HepG2 (cell line): ENCODE measurements around the gene CLHC1. TPM values are rescaled to one million over a fixed set of nuclear protein-coding genes. Genes with fewer than 3 reads are reported as not detected.

ENCODE experiments used
- ATAC-seq: fragments of 200-7000 bp; cut with Tn5 transposase; 3 replicates; pipeline ENCODE4 v1.9.1; 2020; ENCODE audit warnings: mild to moderate bottlenecking, moderate library complexity
- BruUV-seq: library from RNA; stranded (reverse); fragments of 400-500 nt; replicated peaks from 2 replicates; lab custom pipeline; 2021; lab: Mats Ljungman, UMichigan
- CTCF ChIA-PET: fragments of 300-600 bp; formaldehyde crosslinking; extraction: SDS; loops from one replicate; lab custom pipeline; 2021; ENCODE audit warnings: low total read pairs, inconsistent platforms, low intra/inter-chr PET ratio; lab: Yijun Ruan, JAX
- POLR2A ChIA-PET: fragments of 350-600 bp; sonication (Branson Sonifier 250); formaldehyde crosslinking; loops from one replicate; lab custom pipeline; 2020; ENCODE audit warnings: antibody characterized with exemption, inconsistent platforms; lab: Yijun Ruan, JAX
- DNase-seq: peaks from one replicate; pipeline ENCODE4 v3.0.0-alpha.2; 2015; ENCODE audit warnings: low spot score
- FAIRE-seq: peaks from 3 replicates; lab custom pipeline; 2011; peaks lifted over from hg19 to GRCh38; lab: Jason Lieb, UNC
- H2AFZ ChIP-seq: one replicate; pipeline ENCODE4 v1.6.1; 2011; ENCODE audit warnings: low read length, inconsistent platforms
- H3K27ac ChIP-seq: fragments of 300-600 bp; 3 replicates; pipeline ENCODE4 v1.8.0; 2011; ENCODE audit warnings: mixed run types, mild to moderate bottlenecking, mixed read lengths, low read length, inconsistent platforms; ENCODE audit not compliant: insufficient read depth; ENCODE audit errors: extremely low read length
- H3K27me3 ChIP-seq, 2 experiments: fragments of 200-600 bp in 1 of 2; 2 replicates in 1 of 2; 3 replicates in 1 of 2; pipeline versions ENCODE4 v1.6.0 to v1.8.0; 2011; ENCODE audit warnings: low read length in 2 of 2, mild to moderate bottlenecking in 2 of 2, moderate library complexity in 2 of 2, inconsistent platforms in 1 of 2; ENCODE audit not compliant: insufficient read depth in 2 of 2, control insufficient read depth in 1 of 2
- H3K36me3 ChIP-seq, 2 experiments: fragments of 200-600 bp in 1 of 2; replicated peaks in 1 of 2; 2 replicates in 1 of 2; 3 replicates in 1 of 2; pipeline versions ENCODE4 v1.5.1 to v1.8.0; 2011; ENCODE audit warnings: low read length in 2 of 2, inconsistent platforms in 1 of 2; ENCODE audit not compliant: insufficient read depth in 2 of 2, control insufficient read depth in 1 of 2
- H3K4me1 ChIP-seq: 2 replicates; pipeline ENCODE4 v1.5.1; 2012; ENCODE audit warnings: low read length, inconsistent platforms; ENCODE audit not compliant: insufficient read depth
- H3K4me2 ChIP-seq: 2 replicates; pipeline ENCODE4 v1.6.0; 2011; ENCODE audit warnings: low read depth, low read length, inconsistent platforms
- H3K4me3 ChIP-seq, 3 experiments: fragments of 200-600 bp in 1 of 3; sonication (generic), shearing (Covaris generic) in 1 of 3; replicated peaks in 1 of 3; 2 replicates each; pipeline ENCODE4 v1.5.1; 2011 to 2016; ENCODE audit warnings: low read length in 3 of 3, inconsistent platforms in 2 of 3, low read depth in 2 of 3, mild to moderate bottlenecking in 2 of 3, control low read depth in 1 of 3, mixed read lengths in 1 of 3; ENCODE audit not compliant: insufficient read depth in 1 of 3
- H3K79me2 ChIP-seq: one replicate; pipeline ENCODE4 v1.6.1; 2011; ENCODE audit warnings: low read length, inconsistent platforms; ENCODE audit not compliant: insufficient read depth
- H3K9ac ChIP-seq: 2 replicates; pipeline ENCODE4 v1.6.0; 2011; ENCODE audit warnings: mild to moderate bottlenecking, low read depth, low read length, inconsistent platforms; ENCODE audit not compliant: insufficient read depth
- H3K9me3 ChIP-seq: 2 replicates; pipeline ENCODE4 v1.5.1; 2012; ENCODE audit warnings: mild to moderate bottlenecking, low read length
- H4K20me1 ChIP-seq: 2 replicates; pipeline ENCODE4 v1.6.0; 2011; ENCODE audit warnings: inconsistent platforms, mild to moderate bottlenecking, low read length, moderate library complexity; ENCODE audit not compliant: insufficient read depth
- IRF2 ChIP-seq: IDR thresholded peaks from 2 replicates; pipeline ENCODE4 v1.6.1; 2018; ENCODE audit warnings: missing genetic modification reagents, missing compliant biosample characterization
- MAFF ChIP-seq: IDR thresholded peaks from 2 replicates; pipeline ENCODE4 v1.6.1; 2011; ENCODE audit warnings: low read depth, low read length, improper control_type of control experiment
- MAFK ChIP-seq, 2 experiments: IDR thresholded peaks in 1 of 2; conservative IDR thresholded peaks in 1 of 2; 2 replicates each; pipeline ENCODE4 v1.6.1; 2011; ENCODE audit warnings: improper control_type of control experiment in 2 of 2, low read length in 2 of 2
- MED1 ChIP-seq: sonication (generic); formaldehyde crosslinking; IDR thresholded peaks from 2 replicates; pipeline ENCODE4 v1.4.0; 2020; ENCODE audit warnings: missing genetic modification reagents
- MIER2 ChIP-seq: IDR thresholded peaks from 2 replicates; pipeline ENCODE4 v1.6.1; 2016; ENCODE audit warnings: missing biosample characterization, missing genetic modification reagents
- NONO ChIP-seq, 2 experiments: fragments of 450-650 bp in 1 of 2; sonication (generic) in 1 of 2; formaldehyde crosslinking in 1 of 2; IDR thresholded peaks in 1 of 2; conservative IDR thresholded peaks in 1 of 2; 2 replicates each; pipeline versions ENCODE4 v1.6.1 to v1.8.0; 2017 to 2022; ENCODE audit warnings: mild to moderate bottlenecking in 1 of 2, missing genetic modification reagents in 1 of 2, moderate library complexity in 1 of 2
- RFX1 ChIP-seq: fragments of 450-650 bp; IDR thresholded peaks from 2 replicates; pipeline ENCODE4 v1.6.1; 2017
- ZNF24 ChIP-seq: fragments of 450-650 bp; IDR thresholded peaks from 2 replicates; pipeline ENCODE4 v1.6.1; 2017; ENCODE audit warnings: antibody characterized with exemption, mild to moderate bottlenecking
- ZNF292 ChIP-seq: sonication (generic); formaldehyde crosslinking; IDR thresholded peaks from 2 replicates; pipeline ENCODE4 v1.8.1; 2022; ENCODE audit warnings: mild to moderate bottlenecking, low read depth, missing genetic modification reagents, borderline replicate concordance
- ZNF564 ChIP-seq: sonication (generic); formaldehyde crosslinking; IDR thresholded peaks from 2 replicates; pipeline ENCODE4 v1.8.1; 2023; ENCODE audit warnings: mild to moderate bottlenecking, missing genetic modification reagents
- ZNF780A ChIP-seq: sonication (generic); formaldehyde crosslinking; IDR thresholded peaks from 2 replicates; pipeline ENCODE4 v1.8.0; 2022; ENCODE audit warnings: mild to moderate bottlenecking, missing genetic modification reagents, moderate library complexity
- in situ Hi-C: cut with HindIII; loops from 2 replicates; pipeline ENCODE4 v1.10.0; 2017; ENCODE audit warnings: low pct_unique_long_range_greater_than_20kb; ENCODE audit not compliant: extremely low pct_ligation_motif_present
- intact Hi-C: fragments of 100-400 bp; cut with micrococcal nuclease; formaldehyde crosslinking; loops from one replicate; pipeline ENCODE4 v1.10.0; 2022; ENCODE audit not compliant: unreplicated experiment
- polyA plus RNA-seq, 8 experiments: library from polyadenylated mRNA; depleted of rRNA in 3 of 8; stranded (reverse) in 7 of 8; unstranded in 1 of 8; fragments of >200 nt; fragmentation: Illumina TruSeq in 4 of 8; extraction: Trizol in 4 of 8; gene quantifications; 2 replicates each; pipeline versions ENCODE4 v1.2.1 to v1.2.3, GENCODE V29; 2011 to 2016; ENCODE audit warnings: low read depth in 4 of 8, missing spikeins in 1 of 8, mixed read lengths in 1 of 8; ENCODE audit not compliant: insufficient read depth in 1 of 8
- total RNA-seq, 5 experiments: library from RNA; depleted of rRNA; stranded (reverse); fragments of >200 nt; fragmentation: Illumina TruSeq; extraction: Trizol; gene quantifications; 2 replicates each; pipeline ENCODE4 v1.2.3, GENCODE V29; 2016; ENCODE audit warnings: low read depth in 1 of 5
- TF ChIP-seq, protein P1 (sequence below): sonication (generic); formaldehyde crosslinking; IDR thresholded peaks from 2 replicates; pipeline ENCODE4 v1.5.1; 2020; ENCODE audit warnings: mild to moderate bottlenecking, missing genetic modification reagents, moderate library complexity
- TF ChIP-seq, protein P2 (sequence below): sonication (generic); formaldehyde crosslinking; IDR thresholded peaks from 2 replicates; pipeline ENCODE4 v1.4.0; 2020; ENCODE audit warnings: missing genetic modification reagents

Gene CLHC1
- total and polyA plus RNA-seq, 2 of the 13 experiments (the other 11 are each of a cell fraction or from before 2014, with no cell fraction given), result 9.8 to 12.6 TPM

DNA sequence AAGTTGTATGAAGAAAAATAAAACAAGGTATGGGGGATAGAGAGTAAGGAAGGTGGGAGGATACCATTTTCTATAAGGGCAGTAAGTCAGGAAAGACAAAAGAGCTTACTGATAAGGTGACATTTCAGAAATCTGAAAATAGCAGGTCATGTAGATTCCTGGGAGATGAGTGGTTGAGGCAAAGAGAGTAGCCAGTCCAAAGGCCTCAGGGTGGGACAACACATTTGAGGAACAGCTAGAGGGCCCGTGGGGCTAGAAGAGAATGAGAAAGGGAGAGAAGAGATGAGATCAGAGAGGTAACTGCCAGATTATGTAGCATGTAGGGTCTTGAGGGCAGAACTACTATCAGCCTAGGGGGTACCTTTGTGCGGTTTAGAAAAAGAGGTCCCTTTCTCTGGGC is 2.9 kb downstream of the CLHC1 start (continued):
- TF ChIP-seq ZNF780A (CRISPR knock-in tag), result no peak
- TF ChIP-seq MIER2 (CRISPR knock-in tag), result no peak
- TF ChIP-seq MED1, result no peak
- no peak for TF ChIP-seq ZNF292 (CRISPR knock-in tag)
- no peak for TF ChIP-seq RFX1
- TF ChIP-seq, protein P1, sequence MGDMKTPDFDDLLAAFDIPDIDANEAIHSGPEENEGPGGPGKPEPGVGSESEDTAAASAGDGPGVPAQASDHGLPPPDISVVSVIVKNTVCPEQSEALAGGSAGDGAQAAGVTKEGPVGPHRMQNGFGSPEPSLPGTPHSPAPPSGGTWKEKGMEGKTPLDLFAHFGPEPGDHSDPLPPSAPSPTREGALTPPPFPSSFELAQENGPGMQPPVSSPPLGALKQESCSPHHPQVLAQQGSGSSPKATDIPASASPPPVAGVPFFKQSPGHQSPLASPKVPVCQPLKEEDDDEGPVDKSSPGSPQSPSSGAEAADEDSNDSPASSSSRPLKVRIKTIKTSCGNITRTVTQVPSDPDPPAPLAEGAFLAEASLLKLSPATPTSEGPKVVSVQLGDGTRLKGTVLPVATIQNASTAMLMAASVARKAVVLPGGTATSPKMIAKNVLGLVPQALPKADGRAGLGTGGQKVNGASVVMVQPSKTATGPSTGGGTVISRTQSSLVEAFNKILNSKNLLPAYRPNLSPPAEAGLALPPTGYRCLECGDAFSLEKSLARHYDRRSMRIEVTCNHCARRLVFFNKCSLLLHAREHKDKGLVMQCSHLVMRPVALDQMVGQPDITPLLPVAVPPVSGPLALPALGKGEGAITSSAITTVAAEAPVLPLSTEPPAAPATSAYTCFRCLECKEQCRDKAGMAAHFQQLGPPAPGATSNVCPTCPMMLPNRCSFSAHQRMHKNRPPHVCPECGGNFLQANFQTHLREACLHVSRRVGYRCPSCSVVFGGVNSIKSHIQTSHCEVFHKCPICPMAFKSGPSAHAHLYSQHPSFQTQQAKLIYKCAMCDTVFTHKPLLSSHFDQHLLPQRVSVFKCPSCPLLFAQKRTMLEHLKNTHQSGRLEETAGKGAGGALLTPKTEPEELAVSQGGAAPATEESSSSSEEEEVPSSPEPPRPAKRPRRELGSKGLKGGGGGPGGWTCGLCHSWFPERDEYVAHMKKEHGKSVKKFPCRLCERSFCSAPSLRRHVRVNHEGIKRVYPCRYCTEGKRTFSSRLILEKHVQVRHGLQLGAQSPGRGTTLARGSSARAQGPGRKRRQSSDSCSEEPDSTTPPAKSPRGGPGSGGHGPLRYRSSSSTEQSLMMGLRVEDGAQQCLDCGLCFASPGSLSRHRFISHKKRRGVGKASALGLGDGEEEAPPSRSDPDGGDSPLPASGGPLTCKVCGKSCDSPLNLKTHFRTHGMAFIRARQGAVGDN (CRISPR knock-in tag), result no peak
- no peak for TF ChIP-seq IRF2
- no peak for TF ChIP-seq ZNF564 (CRISPR knock-in tag)

DNA sequence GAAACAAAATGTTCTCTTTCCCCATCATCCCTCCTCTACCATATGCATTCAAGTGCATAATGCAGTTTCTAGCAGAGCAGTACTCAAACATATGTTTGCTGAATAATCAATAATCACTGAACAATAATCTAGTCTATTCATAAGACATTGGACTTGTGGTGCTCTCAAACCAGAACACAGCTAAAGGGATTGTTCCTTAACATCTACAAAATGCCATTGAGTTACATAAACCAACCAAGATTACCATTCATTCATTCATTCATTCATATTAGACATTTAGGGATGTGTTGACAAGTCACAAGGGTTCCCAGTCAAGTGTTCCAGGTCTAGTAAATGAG is 3.9 kb downstream of the CLHC1 start:
- H3K4me2 ChIP-seq, result no peak overlapping the region
- H3K27me3 ChIP-seq, result no peaks in the 10 kb centered on the region; a peak in 1 of 5 replicates
- H3K4me3 ChIP-seq, result no peak overlapping the region
- no peak overlapping the region for H3K9ac ChIP-seq
- FAIRE-seq (no peak), DNase-seq (no peak), ATAC-seq (no peak)
- no peak overlapping the region for H2AFZ ChIP-seq
- TF ChIP-seq NONO (IDR thresholded peaks at IDR 0.05) (no peak), NONO (CRISPR knock-in tag; conservative IDR thresholded peaks at IDR 0.05) (0 out of 2 replicates have a peak, but pooled peaks have one; percentile 22), ZNF24 (0 out of 2 replicates have a peak, but pooled peaks have one; percentile 35), MAFK (conservative IDR thresholded peaks at IDR 0.05 in 1 of 2, IDR thresholded peaks at IDR 0.05 in 1 of 2; ENCODE audit: low read length in 2 of 2) (peak; percentile 57 to 63; a peak in 3 of 4 replicates), MAFF (0 out of 2 replicates have a peak, but pooled peaks have one; percentile 50)
- TF ChIP-seq, protein P2, sequence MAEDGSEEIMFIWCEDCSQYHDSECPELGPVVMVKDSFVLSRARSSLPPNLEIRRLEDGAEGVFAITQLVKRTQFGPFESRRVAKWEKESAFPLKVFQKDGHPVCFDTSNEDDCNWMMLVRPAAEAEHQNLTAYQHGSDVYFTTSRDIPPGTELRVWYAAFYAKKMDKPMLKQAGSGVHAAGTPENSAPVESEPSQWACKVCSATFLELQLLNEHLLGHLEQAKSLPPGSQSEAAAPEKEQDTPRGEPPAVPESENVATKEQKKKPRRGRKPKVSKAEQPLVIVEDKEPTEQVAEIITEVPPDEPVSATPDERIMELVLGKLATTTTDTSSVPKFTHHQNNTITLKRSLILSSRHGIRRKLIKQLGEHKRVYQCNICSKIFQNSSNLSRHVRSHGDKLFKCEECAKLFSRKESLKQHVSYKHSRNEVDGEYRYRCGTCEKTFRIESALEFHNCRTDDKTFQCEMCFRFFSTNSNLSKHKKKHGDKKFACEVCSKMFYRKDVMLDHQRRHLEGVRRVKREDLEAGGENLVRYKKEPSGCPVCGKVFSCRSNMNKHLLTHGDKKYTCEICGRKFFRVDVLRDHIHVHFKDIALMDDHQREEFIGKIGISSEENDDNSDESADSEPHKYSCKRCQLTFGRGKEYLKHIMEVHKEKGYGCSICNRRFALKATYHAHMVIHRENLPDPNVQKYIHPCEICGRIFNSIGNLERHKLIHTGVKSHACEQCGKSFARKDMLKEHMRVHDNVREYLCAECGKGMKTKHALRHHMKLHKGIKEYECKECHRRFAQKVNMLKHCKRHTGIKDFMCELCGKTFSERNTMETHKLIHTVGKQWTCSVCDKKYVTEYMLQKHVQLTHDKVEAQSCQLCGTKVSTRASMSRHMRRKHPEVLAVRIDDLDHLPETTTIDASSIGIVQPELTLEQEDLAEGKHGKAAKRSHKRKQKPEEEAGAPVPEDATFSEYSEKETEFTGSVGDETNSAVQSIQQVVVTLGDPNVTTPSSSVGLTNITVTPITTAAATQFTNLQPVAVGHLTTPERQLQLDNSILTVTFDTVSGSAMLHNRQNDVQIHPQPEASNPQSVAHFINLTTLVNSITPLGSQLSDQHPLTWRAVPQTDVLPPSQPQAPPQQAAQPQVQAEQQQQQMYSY, result no peak
- no TSS peak for BruUV-seq
- H4K20me1 ChIP-seq, result no peaks in the 10 kb centered on the region
- POLR2A ChIA-PET, result no interaction called here
- peaks cover 2 to 3% of the 10 kb centered on the region in 2 experiments; a peak in 2 of 5 replicates for H3K36me3 ChIP-seq
- CTCF ChIA-PET, result no interaction called here
- no peak overlapping the region for H3K27ac ChIP-seq
- H3K79me2 ChIP-seq, result peaks cover 25% of the 10 kb centered on the region
- H3K9me3 ChIP-seq, result no peaks in the 10 kb centered on the region
- peaks cover 37% of the 10 kb centered on the region for H3K4me1 ChIP-seq
- in situ Hi-C loops, result no loop called here
- intact Hi-C loops, result no loop called here
